ENCODE data around the gene TMPRSS11A.

Gene TMPRSS11A

GRCh38 chr4:67912080-67912479 is 51.2 kb downstream of the TMPRSS11A start:
- no peak for DNase-seq (ENCODE audit: low spot score)

DNA sequence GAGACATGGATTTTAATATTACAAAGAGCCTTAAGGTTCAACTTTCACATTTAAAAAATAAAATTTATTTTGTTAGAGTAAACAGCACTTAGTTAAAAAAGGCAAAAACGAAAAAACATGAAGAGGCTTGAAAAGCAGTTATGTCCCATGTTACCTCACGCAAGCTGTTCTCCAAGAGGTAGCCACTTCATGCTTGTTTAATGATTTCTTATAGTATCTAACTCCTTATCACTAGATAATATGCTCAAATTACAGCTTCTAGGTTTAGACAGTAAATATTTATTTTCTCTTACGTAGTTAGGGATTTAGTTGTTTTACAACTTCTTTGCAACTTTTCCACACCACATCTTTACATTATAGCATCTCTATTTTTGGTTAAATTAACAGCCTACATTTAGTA is 51.7 kb downstream of the TMPRSS11A start:
- DNase-seq (ENCODE audit: low spot score): no peak

DNA sequence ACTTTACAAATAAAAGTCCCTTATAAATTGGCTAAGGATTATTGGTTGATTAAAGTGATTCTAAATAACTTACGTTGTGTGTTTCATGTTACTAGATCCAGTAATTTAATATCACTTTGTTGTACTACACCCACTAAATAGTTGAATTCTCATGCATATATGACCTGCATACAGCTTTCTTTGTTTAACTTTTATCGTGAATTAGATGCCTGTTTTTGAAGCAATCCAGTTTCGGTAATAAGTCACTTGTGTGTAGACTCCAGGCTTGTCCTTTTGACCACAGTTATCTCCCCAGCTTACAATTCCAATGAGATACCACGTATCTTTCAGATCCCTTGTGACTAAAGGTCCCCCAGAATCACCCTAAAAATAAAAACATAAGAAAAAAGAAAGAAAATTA is 52.2 kb downstream of the TMPRSS11A start:
- DNase-seq (ENCODE audit: low spot score): no peak

- DNase-seq (ENCODE audit: low spot score): no peak
These were observed 52.7 kb downstream of the TMPRSS11A start for GRCh38 chr4:67910585-67910905.

DNA sequence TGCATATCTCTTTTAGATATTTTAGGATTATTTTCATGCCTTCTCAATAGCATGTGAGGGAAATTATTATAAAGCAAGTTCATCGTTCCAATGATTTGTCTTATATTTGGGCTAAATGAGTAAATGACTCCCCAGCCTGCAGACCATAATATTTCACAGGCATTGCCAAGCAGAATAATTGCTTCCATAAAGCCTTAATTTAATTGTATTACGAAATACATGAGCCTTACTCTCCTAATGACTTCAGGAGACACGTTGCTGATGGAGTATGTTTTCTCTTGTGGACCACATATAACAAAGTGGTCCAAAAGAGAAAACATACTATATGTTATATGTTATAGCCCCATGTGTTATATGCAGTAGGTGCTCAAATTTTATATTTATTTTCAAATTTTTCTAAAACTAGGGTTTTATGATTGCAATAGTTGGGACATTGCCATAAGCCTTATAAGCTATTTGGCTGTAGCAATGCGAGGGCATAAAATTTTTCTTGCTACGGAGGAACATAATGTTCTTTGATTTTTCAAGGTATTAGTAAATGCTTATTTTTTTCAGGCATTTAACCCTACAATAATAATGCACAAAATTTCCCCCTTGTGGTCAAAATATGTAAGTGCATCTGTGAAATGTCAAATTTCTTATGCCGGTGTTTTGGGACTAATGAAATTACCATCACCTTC is 53.2 kb downstream of the TMPRSS11A start:
- DNase-seq (ENCODE audit: low spot score): peak; percentile 12

GRCh38 chr4:67907650-67908049 is 55.6 kb downstream of the TMPRSS11A start:
- DNase-seq (ENCODE audit: low spot score): no peak

DNA sequence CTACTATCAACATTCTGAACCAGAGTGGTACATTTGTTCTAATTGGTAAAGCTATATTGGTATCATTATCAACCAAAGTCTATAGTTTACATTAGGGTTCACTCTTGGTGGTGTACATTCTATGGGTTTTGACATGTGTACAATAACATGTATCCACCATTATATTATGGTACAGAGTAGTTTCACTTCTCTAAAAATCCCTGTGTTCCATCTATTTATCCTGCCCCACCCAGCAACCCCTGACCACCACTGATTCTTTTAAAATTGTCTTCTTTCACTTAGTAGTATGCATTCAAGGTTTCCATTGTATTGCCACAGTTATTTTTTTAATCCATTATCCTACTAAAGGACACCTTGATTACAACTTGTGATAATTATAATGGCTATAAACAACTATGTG is 64.2 kb downstream of the TMPRSS11A start:
- no peak for DNase-seq (ENCODE audit: low spot score)

DNA sequence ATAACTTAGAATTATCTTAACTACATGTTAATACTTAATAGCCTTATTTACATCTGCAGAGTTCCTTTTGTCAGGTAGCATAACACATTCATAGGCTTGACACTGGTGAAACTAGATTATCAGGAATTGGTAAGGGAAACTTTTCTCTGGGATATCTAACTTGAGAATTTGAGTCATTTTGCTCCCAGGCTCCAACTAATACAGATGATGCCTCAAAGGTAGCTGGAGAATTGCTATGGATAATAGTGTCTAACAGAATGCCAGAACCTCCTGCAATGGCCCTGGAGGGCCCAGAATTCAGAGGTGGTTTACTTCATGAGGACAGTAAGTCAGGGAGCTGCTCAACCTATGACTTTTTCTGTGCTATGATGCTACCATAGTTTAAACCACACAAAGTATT is 65.6 kb downstream of the TMPRSS11A start:
- DNase-seq (ENCODE audit: low spot score): no peak

DNA sequence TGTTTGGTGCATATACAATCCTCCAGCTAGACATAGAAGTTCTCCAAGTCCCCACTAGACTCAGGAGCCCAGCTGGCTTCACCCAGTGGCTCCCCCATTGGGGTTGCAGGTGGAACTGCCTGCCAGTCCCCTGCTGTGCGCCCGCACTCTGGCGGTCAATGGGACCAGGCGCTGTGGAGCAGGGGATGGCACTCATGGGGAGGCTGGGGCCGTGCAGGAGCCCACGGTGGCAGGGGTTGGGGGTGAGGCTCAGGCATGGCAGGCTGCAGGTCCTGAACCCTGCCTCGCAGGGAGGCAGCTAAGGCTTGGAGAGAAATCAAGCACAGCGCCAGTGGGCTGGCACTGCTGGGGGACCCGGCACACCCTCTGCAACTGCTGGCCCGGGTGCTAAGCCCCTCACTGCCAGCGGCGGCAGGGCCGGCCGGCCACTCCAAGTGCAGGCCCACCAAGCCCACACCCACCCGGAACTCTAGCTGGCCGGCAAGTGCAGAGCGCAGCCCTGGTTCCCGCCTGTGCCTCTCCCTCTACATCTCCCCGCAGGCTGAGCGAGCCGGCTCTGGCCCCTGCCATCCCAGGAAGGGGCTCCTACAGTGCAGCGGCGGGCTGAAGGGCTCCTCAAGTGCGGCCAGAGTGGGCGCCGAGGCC is 66.8 kb downstream of the TMPRSS11A start:
- DNase-seq (ENCODE audit: low spot score): no peak

- no peak for DNase-seq (ENCODE audit: low spot score)
These were observed 68.6 kb downstream of the TMPRSS11A start for GRCh38 chr4:67894659-67895058.

- DNase-seq (ENCODE audit: low spot score): peak; percentile 17
These were observed 70.4 kb downstream of the TMPRSS11A start for GRCh38 chr4:67892905-67893304.

- DNase-seq (ENCODE audit: low spot score): no peak
These were observed 71.0 kb downstream of the TMPRSS11A start for GRCh38 chr4:67892253-67892652.

DNA sequence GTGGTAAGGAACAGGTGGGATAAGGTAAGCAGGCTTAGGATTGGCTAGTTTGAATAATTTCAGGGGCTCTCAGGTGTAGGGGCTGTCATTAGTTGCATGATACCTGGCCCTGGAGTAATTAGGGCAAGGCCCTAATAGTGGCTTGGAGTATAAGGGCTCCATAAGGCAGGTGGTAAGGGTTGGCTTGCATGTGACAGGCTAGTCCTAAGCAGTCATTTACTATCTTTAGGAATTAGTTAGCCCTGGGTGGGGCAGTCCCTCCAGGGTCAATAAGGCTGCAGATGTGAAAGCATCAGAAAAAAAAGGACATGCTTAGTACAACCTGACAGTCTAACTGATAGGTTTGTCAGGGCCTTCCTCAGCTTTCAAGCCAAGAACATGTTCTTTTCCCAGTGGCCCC is 71.6 kb downstream of the TMPRSS11A start:
- no peak for DNase-seq (ENCODE audit: low spot score)

- no peak for DNase-seq (ENCODE audit: low spot score)
These were observed 77.0 kb downstream of the TMPRSS11A start for GRCh38 chr4:67886281-67886680.

GRCh38 chr4:67885762-67886161 is 77.5 kb downstream of the TMPRSS11A start:
- peak; percentile 78 for DNase-seq (ENCODE audit: low spot score)

DNA sequence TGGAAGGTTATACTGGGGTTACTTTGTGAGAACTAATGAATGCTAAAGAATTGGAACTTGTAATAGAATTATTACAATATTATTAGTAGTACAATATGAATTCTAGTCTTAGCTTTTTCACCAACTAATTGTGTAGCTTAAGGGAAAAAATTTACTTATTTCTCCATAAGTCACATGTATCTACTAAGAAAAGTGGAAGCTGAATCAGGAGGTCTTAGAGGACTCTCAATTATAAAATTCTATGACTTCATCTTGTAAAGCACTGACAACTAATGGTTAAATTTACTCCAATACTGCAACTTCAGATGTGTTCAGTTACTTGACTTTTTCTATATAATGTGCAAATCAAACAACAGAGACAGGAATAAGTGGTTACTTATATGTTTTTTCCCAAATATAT is 78.6 kb downstream of the TMPRSS11A start:
- DNase-seq (ENCODE audit: low spot score): no peak

GRCh38 chr4:67883902-67884301 is 79.4 kb downstream of the TMPRSS11A start, which contains the start of gene TMPRSS11D:
TSS of gene TMPRSS11D (minus strand) at chr4:67884002. CDS start at chr4:67883933, 69 bp downstream.
- no peak for DNase-seq (ENCODE audit: low spot score)

DNA sequence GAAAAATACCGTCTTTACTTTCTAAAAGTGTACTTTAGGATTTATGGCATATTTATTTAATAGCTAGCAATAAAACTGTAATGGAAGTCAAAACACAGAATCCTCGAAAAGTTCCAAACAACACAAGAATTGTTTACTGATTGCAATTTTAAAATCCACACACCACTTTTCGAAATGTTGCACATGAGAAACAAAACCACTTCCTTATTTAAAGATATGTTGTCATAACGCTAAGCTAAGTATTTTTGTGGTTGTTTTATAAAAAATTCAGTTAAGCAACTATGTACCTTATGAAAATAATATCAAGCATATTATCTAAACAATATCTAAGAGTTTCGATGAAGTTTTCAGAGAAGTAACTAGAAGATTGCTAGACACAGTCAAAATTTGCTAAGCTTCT is 79.8 kb downstream of the TMPRSS11A start:
- DNase-seq (ENCODE audit: low spot score): no peak

GRCh38 chr4:67880866-67881610 is 82.3 kb downstream of the TMPRSS11A start:
- no peak for DNase-seq (ENCODE audit: low spot score)

- no peak for DNase-seq (ENCODE audit: low spot score)
These were observed 83.8 kb downstream of the TMPRSS11A start for GRCh38 chr4:67879486-67879885.

GRCh38 chr4:67877086-67877485 is 86.2 kb downstream of the TMPRSS11A start:
- DNase-seq (ENCODE audit: low spot score): no peak

DNA sequence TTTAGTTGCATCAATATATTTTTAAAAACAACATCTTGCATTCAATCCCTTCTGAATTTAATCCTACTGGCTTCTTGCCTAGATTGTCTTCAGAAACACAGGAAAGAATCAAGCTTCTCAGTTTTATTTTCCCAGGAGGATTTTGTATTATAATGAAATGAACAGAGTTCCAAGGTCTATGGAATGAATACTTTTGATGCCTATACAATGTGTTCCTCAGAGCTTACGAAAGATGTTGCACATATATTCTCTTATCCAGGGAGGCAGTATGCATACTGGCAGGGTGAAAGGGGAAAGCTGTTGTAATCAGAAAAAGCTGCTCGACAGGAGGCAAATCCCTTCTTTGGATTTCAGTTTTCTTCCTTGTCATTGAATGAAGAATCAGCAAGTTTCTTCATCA is 88.3 kb downstream of the TMPRSS11A start:
- no peak for DNase-seq (ENCODE audit: low spot score)

DNA sequence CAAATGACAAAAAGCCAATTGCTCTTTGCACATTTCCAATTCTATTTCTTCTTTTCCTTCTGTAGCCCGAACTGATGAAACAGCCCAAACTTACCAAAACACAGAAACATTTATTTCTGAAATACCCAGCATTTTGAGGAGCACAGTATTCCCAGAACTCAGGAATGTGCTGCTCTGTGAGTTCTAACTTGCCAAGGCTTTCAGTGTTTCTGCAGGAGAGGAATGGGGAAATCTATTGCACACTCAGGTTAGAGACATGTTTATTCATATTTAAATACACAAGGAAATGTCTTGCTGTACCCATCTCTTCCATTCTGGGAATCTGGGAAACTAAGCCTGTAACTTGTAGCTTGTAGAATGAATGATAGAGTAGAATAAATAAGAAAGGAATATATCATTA is 90.2 kb downstream of the TMPRSS11A start:
- no peak for DNase-seq (ENCODE audit: low spot score)

All from AG08395 (cell line).